NB4 (cell line): ENCODE results near the gene GALNT12.

Experiments
- DNase-seq: peaks from one replicate; pipeline ENCODE4 v3.0.0; 2010; ENCODE audit warnings: low read depth
- H3K4me3 ChIP-seq: one replicate; pipeline ENCODE4 v1.5.1; 2011; ENCODE audit warnings: mild to moderate bottlenecking, low read depth, low read length, moderate library complexity
- CTCF ChIP-seq: IDR thresholded peaks from one replicate; pipeline ENCODE4 v1.5.1; 2012; ENCODE audit warnings: low read depth, low read length
- MAX ChIP-seq: IDR thresholded peaks from 2 replicates; pipeline ENCODE4 v1.6.1; 2011; ENCODE audit warnings: low read depth, low read length
- MYC ChIP-seq: IDR thresholded peaks from 2 replicates; pipeline ENCODE4 v1.6.1; 2011; ENCODE audit warnings: low read depth, low read length
- POLR2A ChIP-seq: IDR thresholded peaks from 2 replicates; pipeline ENCODE4 v1.6.1; 2011; ENCODE audit warnings: mild to moderate bottlenecking; ENCODE audit not compliant: insufficient read length; ENCODE audit errors: extremely low read depth

GALNT12 gene

GRCh38 chr9:98885575-98886295, 78.3 kb downstream of the GALNT12 start:
- no peak for TF ChIP-seq MAX
- TF ChIP-seq MYC = no peak
- no peak for TF ChIP-seq POLR2A
- TF ChIP-seq CTCF = no peak
- DNase-seq = no peak
- no peak overlapping the region for H3K4me3 ChIP-seq

- no peak for DNase-seq
- H3K4me3 ChIP-seq = no peak overlapping the region
- TF ChIP-seq MAX (no peak), POLR2A (no peak), MYC (no peak), CTCF (no peak)
Observed at GRCh38 chr9:98886691-98887229, 79.3 kb downstream of the GALNT12 start.

- H3K4me3 ChIP-seq = no peak overlapping the region
- no peak for DNase-seq
- TF ChIP-seq MYC (no peak), CTCF (no peak), POLR2A (no peak), MAX (no peak)
Observed at GRCh38 chr9:98887918-98888510, 80.5 kb downstream of the GALNT12 start.

- TF ChIP-seq MYC = no peak
- TF ChIP-seq POLR2A = no peak
- no peak for TF ChIP-seq CTCF
- TF ChIP-seq MAX = no peak
- no peak overlapping the region for H3K4me3 ChIP-seq
- DNase-seq = no peak
Observed at GRCh38 chr9:98888801-98889421, 81.4 kb downstream of the GALNT12 start.

- no peak overlapping the region for H3K4me3 ChIP-seq
- DNase-seq = no peak
- no peak for TF ChIP-seq POLR2A
- no peak for TF ChIP-seq MAX
- TF ChIP-seq CTCF = no peak
- no peak for TF ChIP-seq MYC
Observed at GRCh38 chr9:98890256-98890655, 82.8 kb downstream of the GALNT12 start.
